ENCODE data around the gene APOD. TPM values are rescaled to one million over a fixed set of nuclear protein-coding genes. Genes with fewer than 3 reads are reported as not detected.

APOD gene
- total and polyA plus RNA-seq, 2 of the 8 experiments (the other 6 are each of a cell fraction or from before 2014, with no cell fraction given) = not detected

GRCh38 chr3:195542698-195543499, 40.8 kb downstream of the APOD start, which contains the start of gene PPP1R2:
TSS of gene PPP1R2 (minus strand) at chr3:195543325. CDS start at chr3:195543025, 300 bp downstream.
- H3K27ac ChIP-seq (ENCODE audit: low read depth, low read length) = no peak within 1 kb of the TSS
- H2BK15ac ChIP-seq (ENCODE audit: low read length) = no peak within 1 kb of the TSS
- no peak within 1 kb of the TSS for H3K14ac ChIP-seq (ENCODE audit: insufficient read length)
- H2AK5ac ChIP-seq (ENCODE audit: low read depth, low read length) = no peak within 1 kb of the TSS
- H2BK12ac ChIP-seq (ENCODE audit: low read depth, low read length) = peak within 1 kb of the TSS; percentile 20; the same call in 1 of the 2 replicates
- H3K4ac ChIP-seq (replicated peaks; ENCODE audit: insufficient read length, low read depth, low read length) = no peak within 1 kb of the TSS
- no peak within 1 kb of the TSS for H3K23ac ChIP-seq (ENCODE audit: insufficient read length)
- FAIRE-seq (no peak), DNase-seq (ENCODE audit: low read depth in 1 of 2, low spot score in 2 of 2) (peak; percentile 72 to 92)
- H3K79me1 ChIP-seq (ENCODE audit: low read depth, low read length) = peaks cover 4% of the 10 kb centered on the region
- H3K4me2 ChIP-seq (ENCODE audit: insufficient read depth in 1 of 2, low read depth in 2 of 2, low read length in 2 of 2) = peak within 1 kb of the TSS; percentile 54 to 89
- H2BK5ac ChIP-seq (ENCODE audit: low read depth, low read length) = peak within 1 kb of the TSS; percentile 69; the same call in 1 of the 2 replicates
- peak within 1 kb of the TSS; percentile 70 to 86 (median 74) for H3K9ac ChIP-seq (replicated peaks in 1 of 4; ENCODE audit: extremely low read depth in 1 of 4, low read depth in 3 of 4, low read length in 3 of 4)
- 0 out of 2 replicates have a peak within 1 kb of the TSS, but pooled peaks have one; percentile 15 for H2BK20ac ChIP-seq (ENCODE audit: low read length)
- H3K4me3 ChIP-seq (ENCODE audit: extremely low read depth in 1 of 4, insufficient read depth in 2 of 4, low read depth in 3 of 4, low read length in 4 of 4) = peak within 1 kb of the TSS; percentile 70 to 88 (median 82)
- H3K36me3 ChIP-seq (ENCODE audit: control insufficient read depth in 2 of 4, insufficient read depth in 4 of 4, low read length in 3 of 4) = no peaks in the 10 kb centered on the region
- H3K9me3 ChIP-seq (ENCODE audit: insufficient read depth in 2 of 2, low read depth in 1 of 2, low read length in 1 of 2) = no peaks in the 10 kb centered on the region
- peaks cover 0 to 2% of the 10 kb centered on the region in 2 experiments for H4K20me1 ChIP-seq (replicated peaks in 1 of 2; ENCODE audit: control insufficient read depth in 1 of 2, insufficient read depth in 2 of 2, low read length in 2 of 2)
- H4K5ac ChIP-seq (ENCODE audit: insufficient read length, low read depth, low read length) = no peak within 1 kb of the TSS
- ChIA-PET CTCF (ENCODE audit: partially characterized antibody) (interaction anchor here (1.2 to 3.6 kb wide), 2 partner anchors 16 to 272 kb away, joined by 3 to 14 read pairs; partner anchors contain the start of gene XXYLT1), POLR2A (ENCODE audit: partially characterized antibody) (interaction anchor here (0.6 to 2.1 kb wide), 13 partner anchors 8 to 762 kb away, joined by 3 to 15 read pairs (median 4); partner anchors contain the start of genes ACAP2 and XXYLT1)
- H3K4me1 ChIP-seq (replicated peaks in 1 of 4; ENCODE audit: control insufficient read depth in 3 of 4, insufficient read depth in 4 of 4, low read length in 3 of 4) = peaks cover under 1 to 7% (median 3%) of the 10 kb centered on the region in 4 experiments; a peak in 5 of 7 replicates
- no peak within 1 kb of the TSS for H4K91ac ChIP-seq (replicated peaks; ENCODE audit: insufficient read length, low read length)
- no peak within 1 kb of the TSS for H3K56ac ChIP-seq (replicated peaks; ENCODE audit: insufficient read length, low read depth, low read length)
- peak within 1 kb of the TSS; percentile 60 for H2AFZ ChIP-seq (ENCODE audit: low read length)
- no peak within 1 kb of the TSS for H2BK120ac ChIP-seq (replicated peaks; ENCODE audit: low read depth, low read length)
- H3K79me2 ChIP-seq (ENCODE audit: control insufficient read depth in 1 of 2, insufficient read depth in 2 of 2, low read length in 2 of 2) = peaks cover 0 to 39% of the 10 kb centered on the region in 2 experiments; a peak in 2 of 4 replicates
- H3K23me2 ChIP-seq (ENCODE audit: low read depth, low read length) = peaks cover 3% of the 10 kb centered on the region
- peaks cover 1 to 16% (median 13%) of the 10 kb centered on the region in 4 experiments; a peak in 6 of 7 replicates for H3K27me3 ChIP-seq (replicated peaks in 1 of 4; ENCODE audit: control insufficient read depth in 3 of 4, extremely low read depth in 1 of 4, insufficient read depth in 3 of 4, low read length in 3 of 4)
- peak within 1 kb of the TSS; percentile 79; the same call in 1 of the 2 replicates for H3K18ac ChIP-seq (ENCODE audit: extremely low read depth, low read length)
- peak within 1 kb of the TSS; percentile 83; the same call in 1 of the 2 replicates for H4K8ac ChIP-seq (ENCODE audit: extremely low read depth, insufficient read depth, low read length)
- WGBS, 2 experiments (ENCODE audit: extremely low coverage in 1 of 2, insufficient coverage in 1 of 2, insufficient read length in 1 of 2, insufficient replicate concordance in 2 of 2, low coverage in 1 of 2, low lambda C conversion rate in 2 of 2, missing lambda C conversion rate in 1 of 2) = 1% methylated on average over 54 of the region's 95 CpGs; no CpG with 5 or more reads in 1 of the 2 experiments
- no peak for TF ChIP-seq RXRA (IDR thresholded peaks at IDR 0.05; ENCODE audit: insufficient read depth, low read depth, low read length)
- TF ChIP-seq RAD21 (IDR thresholded peaks at IDR 0.05 in 1 of 2, conservative IDR thresholded peaks at IDR 0.05 in 1 of 2; ENCODE audit: low read depth in 2 of 2, low read length in 2 of 2) = no peak
- no peak for TF ChIP-seq BCL11A (IDR thresholded peaks at IDR 0.05; ENCODE audit: low read depth in 2 of 2, low read length in 2 of 2)
- TF ChIP-seq ASH2L (IDR thresholded peaks at IDR 0.05; ENCODE audit: low read length) = peak; percentile 72
- peak; percentile 94; the same call in 1 of the 2 replicates for TF ChIP-seq RBBP5 (IDR thresholded peaks at IDR 0.05; ENCODE audit: borderline replicate concordance, low read depth, low read length)
- TF ChIP-seq ATF3 (IDR thresholded peaks at IDR 0.05; ENCODE audit: insufficient read depth, low read depth, low read length) = no peak
- no peak for TF ChIP-seq JUN (IDR thresholded peaks at IDR 0.05; ENCODE audit: low read depth, low read length)
- TF ChIP-seq BRCA1 (IDR thresholded peaks at IDR 0.05; ENCODE audit: low read depth, low read length) = peak; percentile 77
- TF ChIP-seq TCF12 (IDR thresholded peaks at IDR 0.05; ENCODE audit: low read depth, low read length) = no peak
- no peak for TF ChIP-seq JUND (IDR thresholded peaks at IDR 0.05; ENCODE audit: low read length)
